Panc1 (cell line): ENCODE measurements around the gene TMEM108. TPM values are rescaled to one million over a fixed set of nuclear protein-coding genes. Genes with fewer than 3 reads are reported as not detected.

Source experiments
- ATAC-seq: fragments of 200-7000 bp; cut with Tn5 transposase; 2 replicates; pipeline ENCODE4 v1.9.1; 2020; ENCODE audit warnings: mild to moderate bottlenecking, moderate library complexity
- BruUV-seq: library from RNA; stranded (reverse); fragments of 400-500 nt; replicated peaks from 2 replicates; lab custom pipeline; 2021; lab: Mats Ljungman, UMichigan
- CTCF ChIA-PET: fragments of 300-600 bp; sonication (Branson Sonifier 250); formaldehyde crosslinking; loops from one replicate; lab custom pipeline; 2022; ENCODE audit warnings: antibody characterized with exemption; lab: Charles Lee
- POLR2A ChIA-PET: fragments of 300-600 bp; sonication (Branson Sonifier 250); formaldehyde crosslinking; loops from one replicate; lab custom pipeline; 2022; ENCODE audit warnings: antibody characterized with exemption; lab: Charles Lee
- DNase-seq: peaks from one replicate; pipeline ENCODE4 v3.0.0-alpha.2; 2010; ENCODE audit warnings: low read depth, low spot score
- H3K27ac ChIP-seq: 2 replicates; pipeline ENCODE4 v1.5.1; 2011; ENCODE audit warnings: mild to moderate bottlenecking, low read length, inconsistent platforms
- H3K27me3 ChIP-seq: fragments of 200-500 bp; sonication (Bioruptor generic); 2 replicates; pipeline ENCODE4 v1.6.0; 2014; ENCODE audit warnings: low read length, inconsistent platforms; ENCODE audit not compliant: control insufficient read depth, insufficient read depth
- H3K36me3 ChIP-seq: fragments of 200-500 bp; sonication (Bioruptor generic); 2 replicates; pipeline ENCODE4 v1.5.1; 2014; ENCODE audit warnings: inconsistent platforms, mild to moderate bottlenecking, low read length, moderate library complexity; ENCODE audit not compliant: control insufficient read depth, insufficient read depth
- H3K4me1 ChIP-seq: 2 replicates; pipeline ENCODE4 v1.5.1; 2011; ENCODE audit warnings: inconsistent platforms, mild to moderate bottlenecking, low read length, moderate library complexity; ENCODE audit not compliant: control insufficient read depth, insufficient read depth
- H3K4me3 ChIP-seq, 2 experiments: 2 replicates each; pipeline ENCODE4 v1.5.1; 2011 to 2012; ENCODE audit warnings: low read depth in 2 of 2, low read length in 2 of 2, mild to moderate bottlenecking in 2 of 2, inconsistent platforms in 1 of 2, moderate library complexity in 1 of 2
- H3K9me3 ChIP-seq: fragments of 200-500 bp; sonication (Bioruptor generic); 2 replicates; pipeline ENCODE4 v1.5.1; 2014; ENCODE audit warnings: low read depth, mild to moderate bottlenecking, inconsistent platforms, low read length, moderate library complexity; ENCODE audit not compliant: control insufficient read depth, insufficient read depth
- POLR2AphosphoS5 ChIP-seq: IDR thresholded peaks from 2 replicates; pipeline ENCODE4 v1.6.1; 2012; ENCODE audit warnings: mild to moderate bottlenecking, low read depth, low read length, moderate library complexity
- SIN3A ChIP-seq: IDR thresholded peaks from 2 replicates; pipeline ENCODE4 v1.6.1; 2012; ENCODE audit warnings: low read depth, mild to moderate bottlenecking, low read length, moderate library complexity, borderline replicate concordance; ENCODE audit not compliant: insufficient read depth
- TCF7L2 ChIP-seq: IDR thresholded peaks from 2 replicates; pipeline ENCODE4 v1.6.1; 2011; ENCODE audit warnings: mild to moderate bottlenecking, low read depth, low read length, inconsistent platforms
- in situ Hi-C: cut with HindIII; loops from 2 replicates; pipeline ENCODE4 v1.10.0; 2016; ENCODE audit warnings: low sequenced_read_pairs, low pct_unique_long_range_greater_than_20kb
- intact Hi-C: fragments of 100-400 bp; cut with micrococcal nuclease; formaldehyde crosslinking; loops from one replicate; pipeline ENCODE4 v1.10.0; 2022; ENCODE audit not compliant: unreplicated experiment
- total RNA-seq: library from RNA; stranded (reverse); gene quantifications from one replicate; pipeline ENCODE4 v1.2.1, GENCODE V29; 2021; ENCODE audit not compliant: unreplicated experiment
- TF ChIP-seq, protein P1 (sequence below): fragments of 450-650 bp; IDR thresholded peaks from 2 replicates; pipeline ENCODE4 v1.5.1; 2017; ENCODE audit warnings: mild to moderate bottlenecking
- TF ChIP-seq, protein P2 (sequence below), 2 experiments: IDR thresholded peaks; 2 replicates each; pipeline ENCODE4 v1.6.1; 2011 to 2012; ENCODE audit warnings: low read depth in 2 of 2, control low read depth in 1 of 2, low read length in 1 of 2, mild to moderate bottlenecking in 1 of 2, moderate library complexity in 1 of 2; ENCODE audit not compliant: insufficient read depth in 1 of 2

TMEM108 gene
- total RNA-seq, 1 experiment from 2014 or later: 0.41 TPM

DNA sequence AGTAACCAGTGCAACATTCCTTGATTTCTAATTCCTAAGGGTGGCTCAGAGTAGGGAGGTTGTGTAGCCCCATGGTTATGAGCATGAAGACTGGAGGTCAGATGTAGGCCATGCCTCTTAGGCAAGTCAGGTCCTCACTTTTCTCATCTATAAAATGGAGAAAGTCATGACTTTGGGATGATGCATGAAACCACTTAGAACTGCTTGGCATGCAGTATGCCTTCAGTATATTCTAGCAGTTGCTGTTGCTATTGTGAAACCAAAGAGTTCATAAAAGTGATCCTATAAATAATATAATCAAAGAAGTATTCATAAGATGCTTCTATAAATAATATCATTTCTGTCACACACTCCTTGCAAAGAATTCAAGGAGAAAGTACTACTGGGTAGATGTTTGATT is 65.5 kb downstream of the TMEM108 start:
- ATAC-seq (no peak), DNase-seq (no peak)
- CTCF ChIA-PET: no interaction called here
- POLR2A ChIA-PET: no interaction called here
- intact Hi-C loops (no loop called here), in situ Hi-C loops (no loop called here)
- H3K9me3 ChIP-seq: no peaks in the 10 kb centered on the region
- H3K4me1 ChIP-seq: no peaks in the 10 kb centered on the region
- BruUV-seq: no TSS peak
- no peaks in the 10 kb centered on the region for H3K27me3 ChIP-seq
- TF ChIP-seq SIN3A (no peak), TCF7L2 (no peak), POLR2AphosphoS5 (no peak)
- TF ChIP-seq, protein P1, sequence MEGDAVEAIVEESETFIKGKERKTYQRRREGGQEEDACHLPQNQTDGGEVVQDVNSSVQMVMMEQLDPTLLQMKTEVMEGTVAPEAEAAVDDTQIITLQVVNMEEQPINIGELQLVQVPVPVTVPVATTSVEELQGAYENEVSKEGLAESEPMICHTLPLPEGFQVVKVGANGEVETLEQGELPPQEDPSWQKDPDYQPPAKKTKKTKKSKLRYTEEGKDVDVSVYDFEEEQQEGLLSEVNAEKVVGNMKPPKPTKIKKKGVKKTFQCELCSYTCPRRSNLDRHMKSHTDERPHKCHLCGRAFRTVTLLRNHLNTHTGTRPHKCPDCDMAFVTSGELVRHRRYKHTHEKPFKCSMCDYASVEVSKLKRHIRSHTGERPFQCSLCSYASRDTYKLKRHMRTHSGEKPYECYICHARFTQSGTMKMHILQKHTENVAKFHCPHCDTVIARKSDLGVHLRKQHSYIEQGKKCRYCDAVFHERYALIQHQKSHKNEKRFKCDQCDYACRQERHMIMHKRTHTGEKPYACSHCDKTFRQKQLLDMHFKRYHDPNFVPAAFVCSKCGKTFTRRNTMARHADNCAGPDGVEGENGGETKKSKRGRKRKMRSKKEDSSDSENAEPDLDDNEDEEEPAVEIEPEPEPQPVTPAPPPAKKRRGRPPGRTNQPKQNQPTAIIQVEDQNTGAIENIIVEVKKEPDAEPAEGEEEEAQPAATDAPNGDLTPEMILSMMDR: no peak
- TF ChIP-seq, protein P2, sequence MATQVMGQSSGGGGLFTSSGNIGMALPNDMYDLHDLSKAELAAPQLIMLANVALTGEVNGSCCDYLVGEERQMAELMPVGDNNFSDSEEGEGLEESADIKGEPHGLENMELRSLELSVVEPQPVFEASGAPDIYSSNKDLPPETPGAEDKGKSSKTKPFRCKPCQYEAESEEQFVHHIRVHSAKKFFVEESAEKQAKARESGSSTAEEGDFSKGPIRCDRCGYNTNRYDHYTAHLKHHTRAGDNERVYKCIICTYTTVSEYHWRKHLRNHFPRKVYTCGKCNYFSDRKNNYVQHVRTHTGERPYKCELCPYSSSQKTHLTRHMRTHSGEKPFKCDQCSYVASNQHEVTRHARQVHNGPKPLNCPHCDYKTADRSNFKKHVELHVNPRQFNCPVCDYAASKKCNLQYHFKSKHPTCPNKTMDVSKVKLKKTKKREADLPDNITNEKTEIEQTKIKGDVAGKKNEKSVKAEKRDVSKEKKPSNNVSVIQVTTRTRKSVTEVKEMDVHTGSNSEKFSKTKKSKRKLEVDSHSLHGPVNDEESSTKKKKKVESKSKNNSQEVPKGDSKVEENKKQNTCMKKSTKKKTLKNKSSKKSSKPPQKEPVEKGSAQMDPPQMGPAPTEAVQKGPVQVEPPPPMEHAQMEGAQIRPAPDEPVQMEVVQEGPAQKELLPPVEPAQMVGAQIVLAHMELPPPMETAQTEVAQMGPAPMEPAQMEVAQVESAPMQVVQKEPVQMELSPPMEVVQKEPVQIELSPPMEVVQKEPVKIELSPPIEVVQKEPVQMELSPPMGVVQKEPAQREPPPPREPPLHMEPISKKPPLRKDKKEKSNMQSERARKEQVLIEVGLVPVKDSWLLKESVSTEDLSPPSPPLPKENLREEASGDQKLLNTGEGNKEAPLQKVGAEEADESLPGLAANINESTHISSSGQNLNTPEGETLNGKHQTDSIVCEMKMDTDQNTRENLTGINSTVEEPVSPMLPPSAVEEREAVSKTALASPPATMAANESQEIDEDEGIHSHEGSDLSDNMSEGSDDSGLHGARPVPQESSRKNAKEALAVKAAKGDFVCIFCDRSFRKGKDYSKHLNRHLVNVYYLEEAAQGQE (IDR thresholded peaks at IDR 0.05; ENCODE audit: insufficient read depth in 1 of 2, low read depth in 2 of 2, low read length in 1 of 2): no peak
- no peak overlapping the region for H3K4me3 ChIP-seq
- no peaks in the 10 kb centered on the region for H3K36me3 ChIP-seq
- H3K27ac ChIP-seq: no peak overlapping the region

DNA sequence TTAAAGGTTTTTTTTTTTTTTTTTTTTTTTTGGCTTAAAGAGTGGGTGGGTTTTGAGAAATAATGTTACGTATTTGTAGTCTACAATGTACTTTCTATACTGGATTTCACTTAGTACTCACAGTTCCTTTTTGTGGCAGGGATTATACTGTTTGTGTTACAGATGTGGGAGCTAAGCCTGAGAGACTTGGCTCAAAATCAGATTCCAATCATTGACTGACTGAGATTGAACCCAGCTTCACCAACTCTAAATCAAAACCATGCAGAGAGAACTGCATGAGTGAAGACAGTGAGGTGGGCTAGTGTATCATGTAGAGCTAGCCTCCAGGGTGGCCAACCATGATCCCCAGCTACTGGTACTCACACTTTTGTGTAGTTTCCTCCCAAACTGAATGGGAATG is 68.0 kb downstream of the TMEM108 start:
- DNase-seq: no peak
- ChIA-PET POLR2A (no interaction called here), CTCF (no interaction called here)
- no peak for ATAC-seq
- TF ChIP-seq TCF7L2 (no peak), POLR2AphosphoS5 (no peak)
- in situ Hi-C loops: no loop called here
- no peaks in the 10 kb centered on the region for H3K4me1 ChIP-seq
- H3K9me3 ChIP-seq: no peaks in the 10 kb centered on the region
- intact Hi-C loops: no loop called here
- BruUV-seq: no TSS peak
- H3K36me3 ChIP-seq: no peaks in the 10 kb centered on the region
- H3K4me3 ChIP-seq: no peak overlapping the region
- no peak overlapping the region for H3K27ac ChIP-seq
- H3K27me3 ChIP-seq: no peaks in the 10 kb centered on the region

DNA sequence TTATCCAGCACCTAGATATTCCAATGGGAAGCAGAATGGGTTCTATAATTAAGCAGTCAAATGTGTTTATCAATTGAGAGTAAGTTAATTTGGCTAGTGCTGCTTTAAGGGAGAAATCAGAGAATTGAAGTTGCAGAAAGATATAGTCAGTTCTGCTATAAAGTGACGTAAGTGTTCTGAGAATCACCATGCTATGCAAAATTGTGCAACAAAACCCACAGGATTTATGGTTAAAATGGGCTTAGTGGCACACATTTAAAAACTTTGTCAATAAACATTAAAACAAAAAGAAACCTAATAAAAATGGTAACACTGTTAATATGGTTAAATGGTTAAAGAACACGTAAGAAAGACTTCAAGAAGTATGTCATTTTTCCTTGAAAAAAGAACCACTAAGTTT is 74.5 kb downstream of the TMEM108 start:
- TF ChIP-seq, protein P1: no peak
- TF ChIP-seq TCF7L2 (no peak), POLR2AphosphoS5 (no peak), SIN3A (no peak)
- TF ChIP-seq, protein P2 (IDR thresholded peaks at IDR 0.05; ENCODE audit: insufficient read depth in 1 of 2, low read depth in 2 of 2, low read length in 1 of 2): no peak
- no peak for DNase-seq
- CTCF ChIA-PET: no interaction called here
- Histone ChIP-seq H3K36me3 (no peaks in the 10 kb centered on the region), H3K4me1 (no peaks in the 10 kb centered on the region), H3K9me3 (no peaks in the 10 kb centered on the region), H3K4me3 (no peak overlapping the region), H3K27me3 (no peaks in the 10 kb centered on the region), H3K27ac (no peak overlapping the region)
- no TSS peak for BruUV-seq
- POLR2A ChIA-PET: no interaction called here
- in situ Hi-C loops (no loop called here), intact Hi-C loops (no loop called here)
- no peak for ATAC-seq
